Measurements from ENCODE around the gene TMPRSS15.

DNA sequence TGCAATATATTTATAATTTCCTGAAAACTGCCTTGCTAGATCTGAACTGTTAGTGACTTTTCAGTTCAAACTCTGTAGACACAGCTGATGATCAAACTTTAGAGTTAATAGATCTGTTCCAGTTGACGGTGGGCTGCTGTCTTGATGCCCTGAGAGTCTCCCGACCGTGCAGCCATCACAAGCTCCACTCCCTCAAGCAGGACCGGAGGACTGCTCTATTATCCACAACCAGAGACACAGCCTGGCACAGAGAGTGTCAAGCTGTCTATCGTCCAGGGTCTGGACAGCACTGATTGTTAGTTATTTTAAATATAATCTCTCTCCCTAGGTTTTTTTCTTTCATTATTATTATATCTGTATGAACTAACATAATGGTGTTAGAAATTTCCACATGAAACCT is 150.9 kb downstream of the TMPRSS15 start:
- TF ChIP-seq FOS (IDR thresholded peaks at IDR 0.05; ENCODE audit: extremely low read depth, insufficient read length) (no peak), CHD7 (IDR thresholded peaks at IDR 0.05; ENCODE audit: low read depth, low read length) (no peak), ZNF174 (CRISPR knock-in tag; IDR thresholded peaks at IDR 0.05) (no peak), NKRF (IDR thresholded peaks at IDR 0.05; ENCODE audit: borderline replicate concordance) (no peak), RFX5 (IDR thresholded peaks at IDR 0.05; ENCODE audit: low read depth, low read length) (no peak)

Data from K562 (cell line).